Measurements from ENCODE around the gene SEMA4G.

Gene SEMA4G

GRCh38 chr10:101007915-101008822 is 38.9 kb downstream of the SEMA4G start:
- DNase-seq, result no peak

GRCh38 chr10:101008823-101009423 is 39.6 kb downstream of the SEMA4G start:
- no peak for DNase-seq

- no peak for DNase-seq
These were observed 41.0 kb downstream of the SEMA4G start for GRCh38 chr10:101010329-101010728.

GRCh38 chr10:101011517-101012423 is 42.5 kb downstream of the SEMA4G start:
- DNase-seq, result no peak

- peak; percentile 51 for DNase-seq
These were observed 43.4 kb downstream of the SEMA4G start for GRCh38 chr10:101012525-101013364.

GRCh38 chr10:101013365-101013825 is 44.1 kb downstream of the SEMA4G start:
- DNase-seq, result no peak

GRCh38 chr10:101014230-101014884 is 45.1 kb downstream of the SEMA4G start:
- DNase-seq, result no peak

- DNase-seq, result no peak
These were observed 45.8 kb downstream of the SEMA4G start for GRCh38 chr10:101014966-101015581.

- no peak for DNase-seq
These were observed 46.3 kb downstream of the SEMA4G start for GRCh38 chr10:101015582-101015973.

GRCh38 chr10:101016814-101017213 is 47.5 kb downstream of the SEMA4G start:
- no peak for DNase-seq

GRCh38 chr10:101018118-101018599 is 48.9 kb downstream of the SEMA4G start:
- DNase-seq, result no peak

- DNase-seq, result peak; percentile 76
These were observed 49.5 kb downstream of the SEMA4G start for GRCh38 chr10:101018600-101019439.
